IgD-negative memory B cell (primary cell): ENCODE measurements around the gene ENTREP1. TPM values are rescaled to one million over a fixed set of nuclear protein-coding genes. Genes with fewer than 3 reads are reported as not detected.
A peak's percentile ranks its signal among the peaks of the same experiment; 100 is the strongest.
"Not testable (repeated sequence)": the region's sequence is repeated elsewhere in the genome, so short reads cannot be mapped to it uniquely, and the experiment has no call there.

Experiments
- H3K27ac Mint-ChIP-seq, 3 donors: one replicate each; pipeline ENCODE4 v1.8.0; 2020 to 2022; ENCODE audit warnings: mild to moderate bottlenecking in 3 of 3, mixed read lengths in 3 of 3, moderate library complexity in 1 of 3
- H3K27me3 Mint-ChIP-seq: one replicate; pipeline ENCODE4 v1.8.0; 2021; ENCODE audit warnings: mixed read lengths
- H3K36me3 Mint-ChIP-seq: one replicate; pipeline ENCODE4 v1.8.0; 2020; ENCODE audit warnings: mild to moderate bottlenecking, mixed read lengths
- H3K4me1 Mint-ChIP-seq, 3 donors: one replicate each; pipeline ENCODE4 v1.8.0; 2020 to 2022; ENCODE audit warnings: mixed read lengths in 3 of 3, mild to moderate bottlenecking in 1 of 3
- H3K4me3 Mint-ChIP-seq, 4 donors: one replicate each; pipeline ENCODE4 v1.8.0; 2020 to 2022; ENCODE audit warnings: mild to moderate bottlenecking in 4 of 4, mixed read lengths in 4 of 4, moderate library complexity in 3 of 4
- H3K9me3 Mint-ChIP-seq, 3 donors: one replicate each; pipeline ENCODE4 v1.8.0; 2020 to 2021; ENCODE audit warnings: mixed read lengths in 3 of 3, mild to moderate bottlenecking in 1 of 3
- polyA plus RNA-seq: library from polyadenylated mRNA; unstranded; fragments of 300-500 nt; fragmentation: Illumina TruSeq; gene quantifications from one replicate; pipeline ENCODE4 v1.2.3, GENCODE V29; 2021

The ENTREP1 gene
- not detected for polyA plus RNA-seq

- Mint-ChIP-seq H3K4me1 (peaks cover 0 to 7% (median 7%) of the 10 kb centered on the region in 3 donors), H3K27me3 (peaks cover 35% of the 10 kb centered on the region), H3K4me3 (peak within 1 kb of the TSS in 3 of 4 donors; percentile 25 to 74 (median 55)), H3K9me3 (no peaks in the 10 kb centered on the region), H3K27ac (no peak within 1 kb of the TSS), H3K36me3 (no peaks in the 10 kb centered on the region)
Measured at GRCh38 chr9:69324549-69325401, at the start of gene ENTREP1. ENTREP1 (plus strand) TSS chr9:69325215; CDS start chr9:69325310, 95 bp downstream.

- Mint-ChIP-seq H3K27ac (no peak overlapping the region), H3K9me3 (peaks cover 5 to 8% (median 5%) of the 10 kb centered on the region in 3 donors), H3K27me3 (peaks cover 9% of the 10 kb centered on the region), H3K4me3 (no peak overlapping the region), H3K36me3 (no peaks in the 10 kb centered on the region), H3K4me1 (no peaks in the 10 kb centered on the region)
Measured at GRCh38 chr9:69276775-69277174, 48.2 kb upstream of the ENTREP1 start.

GRCh38 chr9:69279084-69279731 is 45.8 kb upstream of the ENTREP1 start:
- no peak overlapping the region for H3K27ac Mint-ChIP-seq
- peaks cover 5 to 8% (median 8%) of the 10 kb centered on the region in 3 donors for H3K9me3 Mint-ChIP-seq
- H3K4me3 Mint-ChIP-seq: peak overlapping the region in 1 of 4 donors; percentile 29
- no peaks in the 10 kb centered on the region for H3K4me1 Mint-ChIP-seq
- H3K36me3 Mint-ChIP-seq: no peaks in the 10 kb centered on the region
- peaks cover 4% of the 10 kb centered on the region for H3K27me3 Mint-ChIP-seq

- Mint-ChIP-seq H3K4me1 (no peaks in the 10 kb centered on the region), H3K27ac (no peak overlapping the region), H3K36me3 (no peaks in the 10 kb centered on the region), H3K9me3 (peaks cover 5 to 8% (median 7%) of the 10 kb centered on the region in 3 donors), H3K4me3 (peak overlapping the region in 1 of 4 donors; percentile 39), H3K27me3 (peaks cover 8% of the 10 kb centered on the region)
Measured at GRCh38 chr9:69279733-69280132, 45.3 kb upstream of the ENTREP1 start.

GRCh38 chr9:69283003-69283402 is 42.0 kb upstream of the ENTREP1 start:
- Mint-ChIP-seq H3K9me3 (peaks cover 11 to 12% (median 11%) of the 10 kb centered on the region in 3 donors), H3K4me3 (no peak overlapping the region), H3K27me3 (peaks cover 15% of the 10 kb centered on the region)

GRCh38 chr9:69292078-69292477 is 32.9 kb upstream of the ENTREP1 start:
- Mint-ChIP-seq H3K27me3 (peaks cover 9% of the 10 kb centered on the region), H3K4me1 (no peaks in the 10 kb centered on the region), H3K4me3 (no peak overlapping the region), H3K27ac (no peak overlapping the region), H3K9me3 (peaks cover 0 to 4% (median 3%) of the 10 kb centered on the region in 3 donors), H3K36me3 (no peaks in the 10 kb centered on the region)

More at GRCh38 chr9:69283003-69283402, 42.0 kb upstream of the ENTREP1 start:
- Mint-ChIP-seq H3K36me3 (no peaks in the 10 kb centered on the region), H3K27ac (no peak overlapping the region), H3K4me1 (no peaks in the 10 kb centered on the region)

- peaks cover 6% of the 10 kb centered on the region for H3K27me3 Mint-ChIP-seq
- H3K4me3 Mint-ChIP-seq: no peak overlapping the region
- no peak overlapping the region for H3K27ac Mint-ChIP-seq
- no peaks in the 10 kb centered on the region for H3K4me1 Mint-ChIP-seq
- peaks cover 0 to 3% (median 0%) of the 10 kb centered on the region in 3 donors for H3K9me3 Mint-ChIP-seq
- H3K36me3 Mint-ChIP-seq: no peaks in the 10 kb centered on the region
Measured at GRCh38 chr9:69293156-69293555, 31.9 kb upstream of the ENTREP1 start.

GRCh38 chr9:69295872-69296552 is 29.0 kb upstream of the ENTREP1 start:
- Mint-ChIP-seq H3K27me3 (peaks cover 4% of the 10 kb centered on the region), H3K36me3 (no peaks in the 10 kb centered on the region), H3K4me3 (no peak overlapping the region), H3K4me1 (no peaks in the 10 kb centered on the region), H3K27ac (no peak overlapping the region), H3K9me3 (no peaks in the 10 kb centered on the region)

GRCh38 chr9:69297300-69297980 is 27.6 kb upstream of the ENTREP1 start:
- Mint-ChIP-seq H3K27me3 (peaks cover 4% of the 10 kb centered on the region), H3K4me3 (no peak overlapping the region), H3K9me3 (no peaks in the 10 kb centered on the region), H3K27ac (no peak overlapping the region), H3K36me3 (no peaks in the 10 kb centered on the region), H3K4me1 (no peaks in the 10 kb centered on the region)

GRCh38 chr9:69299315-69299714 is 25.7 kb upstream of the ENTREP1 start:
- no peak overlapping the region for H3K27ac Mint-ChIP-seq
- H3K36me3 Mint-ChIP-seq: no peaks in the 10 kb centered on the region
- H3K9me3 Mint-ChIP-seq: peaks cover 0 to 2% (median 0%) of the 10 kb centered on the region in 3 donors
- H3K4me3 Mint-ChIP-seq: no peak overlapping the region
- H3K4me1 Mint-ChIP-seq: no peaks in the 10 kb centered on the region
- peaks cover 3% of the 10 kb centered on the region for H3K27me3 Mint-ChIP-seq

- H3K4me3 Mint-ChIP-seq: no peak overlapping the region
- no peaks in the 10 kb centered on the region for H3K4me1 Mint-ChIP-seq
- peaks cover 0 to 2% (median 0%) of the 10 kb centered on the region in 3 donors for H3K9me3 Mint-ChIP-seq
- peaks cover 2% of the 10 kb centered on the region for H3K27me3 Mint-ChIP-seq
- no peaks in the 10 kb centered on the region for H3K36me3 Mint-ChIP-seq
- H3K27ac Mint-ChIP-seq: no peak overlapping the region
Measured at GRCh38 chr9:69299826-69300225, 25.2 kb upstream of the ENTREP1 start.

- no peak overlapping the region for H3K4me3 Mint-ChIP-seq
Measured at GRCh38 chr9:69303331-69303730, 21.7 kb upstream of the ENTREP1 start.

GRCh38 chr9:69306895-69307445 is 18.0 kb upstream of the ENTREP1 start:
- H3K4me3 Mint-ChIP-seq: not testable (repeated sequence)

More at GRCh38 chr9:69303331-69303730, 21.7 kb upstream of the ENTREP1 start:
- H3K36me3 Mint-ChIP-seq: peaks cover 1% of the 10 kb centered on the region
- no peaks in the 10 kb centered on the region for H3K4me1 Mint-ChIP-seq
- peaks cover 0 to 2% (median 0%) of the 10 kb centered on the region in 3 donors for H3K9me3 Mint-ChIP-seq
- H3K27me3 Mint-ChIP-seq: no peaks in the 10 kb centered on the region
- H3K27ac Mint-ChIP-seq: no peak overlapping the region

GRCh38 chr9:69307446-69308205 is 17.4 kb upstream of the ENTREP1 start:
- Mint-ChIP-seq H3K4me3 (no peak overlapping the region), H3K27ac (no peak overlapping the region), H3K4me1 (no peaks in the 10 kb centered on the region), H3K9me3 (peaks cover 0 to 12% (median 8%) of the 10 kb centered on the region in 3 donors), H3K27me3 (peaks cover 5% of the 10 kb centered on the region), H3K36me3 (peaks cover 4% of the 10 kb centered on the region)

More at GRCh38 chr9:69306895-69307445, 18.0 kb upstream of the ENTREP1 start:
- not testable (repeated sequence) for H3K4me1 Mint-ChIP-seq, H3K36me3 Mint-ChIP-seq, H3K27me3 Mint-ChIP-seq, H3K9me3 Mint-ChIP-seq, H3K27ac Mint-ChIP-seq
